Measurements from ENCODE around the gene SOX2.

GRCh38 chr3:181690769-181691168, 21.0 kb upstream of the SOX2 start:
- no peak for TF ChIP-seq ZNF274 (IDR thresholded peaks at IDR 0.05; ENCODE audit: low read depth, low read length)
- no peak for TF ChIP-seq SUZ12 (IDR thresholded peaks at IDR 0.05; ENCODE audit: extremely low read depth, insufficient read depth, insufficient read length)
